Stimulated activated CD8-positive, alpha-beta memory T cell treated with anti-CD3 and anti-CD28 coated beads, Interleukin-7, amount 100 ng/mL, for 4 hours (primary cell): ENCODE data around the gene SCN4B.

Experiments
- DNase-seq, 2 donors: peaks; one replicate each; pipeline ENCODE4 v3.0.0-alpha.2; 2020; ENCODE audit warnings: low read depth in 2 of 2

SCN4B gene

GRCh38 chr11:118152020-118152551 lies 537 bp downstream of the SCN4B start:
- DNase-seq = no peak

GRCh38 chr11:118151431-118151830 lies 1.2 kb downstream of the SCN4B start:
- no peak for DNase-seq

GRCh38 chr11:118149493-118149892 lies 3.1 kb downstream of the SCN4B start:
- DNase-seq = no peak

GRCh38 chr11:118148856-118149255 lies 3.8 kb downstream of the SCN4B start:
- no peak for DNase-seq

- no peak for DNase-seq
Measured at GRCh38 chr11:118148240-118148639, 4.4 kb downstream of the SCN4B start.

- DNase-seq = no peak
Measured at GRCh38 chr11:118147502-118147901, 5.1 kb downstream of the SCN4B start.

GRCh38 chr11:118146554-118146953 lies 6.1 kb downstream of the SCN4B start:
- no peak for DNase-seq

GRCh38 chr11:118145285-118146227 lies 7.1 kb downstream of the SCN4B start:
- DNase-seq = peak; percentile 71 to 75

GRCh38 chr11:118144301-118145268 lies 8.0 kb downstream of the SCN4B start:
- no peak for DNase-seq

GRCh38 chr11:118143661-118144185 lies 8.9 kb downstream of the SCN4B start:
- DNase-seq = no peak

- DNase-seq = no peak
Measured at GRCh38 chr11:118142809-118143208, 9.8 kb downstream of the SCN4B start.

- DNase-seq = no peak
Measured at GRCh38 chr11:118142081-118142480, 10.5 kb downstream of the SCN4B start.

GRCh38 chr11:118139578-118139977 lies 13.0 kb downstream of the SCN4B start:
- no peak for DNase-seq

GRCh38 chr11:118138839-118139420 lies 13.7 kb downstream of the SCN4B start:
- DNase-seq = no peak

GRCh38 chr11:118136801-118137200 lies 15.8 kb downstream of the SCN4B start:
- DNase-seq = no peak

GRCh38 chr11:118136341-118136740 lies 16.3 kb downstream of the SCN4B start:
- DNase-seq = no peak

GRCh38 chr11:118135796-118136165 lies 16.8 kb downstream of the SCN4B start:
- DNase-seq = no peak

GRCh38 chr11:118135051-118135795 lies 17.4 kb downstream of the SCN4B start:
- no peak for DNase-seq

- DNase-seq = no peak
Measured at GRCh38 chr11:118133816-118134215, 18.8 kb downstream of the SCN4B start.

- no peak for DNase-seq
Measured at GRCh38 chr11:118132385-118133151, 20.1 kb downstream of the SCN4B start.
